ENCODE data around the gene SEM1.
"Not testable (repeated sequence)": the region's sequence is repeated elsewhere in the genome, so short reads cannot be mapped to it uniquely, and the experiment has no call there.

SEM1 gene

DNA sequence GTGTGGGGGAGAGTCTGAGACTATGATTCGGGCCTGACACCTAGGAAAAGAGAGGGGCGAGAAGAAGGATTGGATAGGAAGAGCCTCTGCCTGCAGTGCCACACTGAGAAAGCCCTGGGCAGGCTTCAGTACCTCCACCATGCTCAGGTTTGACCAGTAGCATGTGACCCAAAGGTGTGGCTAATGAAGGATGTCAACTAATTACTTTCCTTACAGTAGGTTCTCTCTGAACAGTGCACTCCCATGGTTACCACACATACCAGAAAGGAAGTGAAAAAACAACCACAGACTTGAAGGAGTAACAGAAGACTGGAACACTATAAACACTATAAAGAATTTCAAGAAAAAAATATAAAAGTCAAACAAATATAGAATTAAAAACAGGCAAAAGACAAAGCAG, 46.2 kb downstream of the SEM1 start:
- no peak for DNase-seq (ENCODE audit: low spot score)

GRCh38 chr7:96662151-96662550, 47.5 kb downstream of the SEM1 start:
- DNase-seq (ENCODE audit: low spot score), result not testable (repeated sequence)

DNA sequence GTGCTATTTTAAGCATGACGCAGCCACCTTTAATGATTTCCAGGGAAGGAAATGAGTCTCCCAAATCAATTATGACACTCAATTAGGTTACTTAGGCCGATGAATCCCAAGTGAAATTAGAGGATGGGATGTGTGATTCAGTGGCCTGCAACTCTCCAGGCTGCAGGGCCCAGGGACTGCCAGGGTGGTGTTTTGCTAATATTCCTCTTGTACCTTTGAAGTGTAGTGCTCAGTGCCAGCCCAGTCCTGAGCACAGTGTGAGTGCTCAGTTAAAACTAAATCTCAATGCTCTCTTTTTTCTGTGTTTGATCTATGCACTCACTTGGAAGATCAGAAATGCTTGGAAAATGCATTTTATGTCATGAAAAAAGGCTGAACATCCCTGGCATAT, 51.6 kb downstream of the SEM1 start:
- no peak for DNase-seq (ENCODE audit: low spot score)

DNA sequence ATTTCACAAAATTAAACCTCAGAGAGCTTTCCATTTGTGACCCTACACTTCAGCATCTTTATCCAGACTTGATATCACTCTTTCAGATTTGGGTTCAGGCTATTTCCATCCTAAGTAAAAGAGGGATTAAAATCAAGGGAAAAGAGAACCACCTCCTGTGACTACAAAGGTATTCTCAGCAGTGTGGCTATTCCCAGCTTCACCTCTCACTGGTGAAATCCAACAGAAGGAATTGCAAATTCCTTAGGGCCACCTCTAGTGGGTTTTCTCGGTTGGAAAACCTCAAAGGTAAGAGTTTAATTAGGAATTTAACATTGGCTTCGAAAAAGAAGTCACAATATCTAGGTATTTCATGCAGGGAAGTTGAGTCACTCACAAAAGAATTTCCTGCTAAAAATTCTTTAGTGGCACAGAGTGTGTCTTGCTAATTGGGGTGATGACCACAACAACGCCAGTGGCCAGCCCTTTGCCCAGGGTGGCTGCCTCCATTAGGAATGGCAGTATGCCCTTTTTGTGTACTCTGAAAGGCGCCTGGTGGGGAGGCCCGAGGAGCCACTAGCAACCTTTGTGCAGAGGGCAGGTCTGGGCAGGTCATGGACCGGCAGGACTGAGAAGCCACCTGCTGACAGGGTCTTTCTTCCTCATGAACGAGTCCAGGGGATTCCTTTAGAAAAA, 52.2 kb downstream of the SEM1 start:
- DNase-seq (ENCODE audit: low spot score), result no peak

GRCh38 chr7:96655956-96656355, 53.7 kb downstream of the SEM1 start:
- no peak for DNase-seq (ENCODE audit: low spot score)

GRCh38 chr7:96654630-96655188, 54.9 kb downstream of the SEM1 start:
- DNase-seq (ENCODE audit: low spot score), result no peak

- DNase-seq (ENCODE audit: low spot score), result peak; percentile 78
Measured at GRCh38 chr7:96649981-96650380, 59.7 kb downstream of the SEM1 start.

DNA sequence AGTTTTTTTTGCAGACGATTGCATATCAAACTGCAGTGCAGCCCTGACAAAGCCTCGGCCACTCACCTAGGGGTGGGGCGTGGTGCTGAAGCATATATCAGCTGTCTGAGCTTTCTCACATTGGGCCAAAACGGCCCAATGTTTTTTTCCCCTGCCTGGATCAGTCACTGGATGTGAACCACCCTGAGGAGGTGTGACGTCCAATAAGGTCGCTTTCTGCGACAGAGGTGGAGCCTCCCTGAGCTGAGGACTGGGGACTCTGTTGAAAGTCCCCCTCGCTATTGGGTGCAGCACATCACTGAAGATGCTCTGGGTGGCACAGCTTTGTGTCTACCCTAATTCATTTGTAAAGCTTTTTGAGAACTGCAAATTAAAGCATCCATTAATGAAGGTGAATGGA, 60.9 kb downstream of the SEM1 start:
- no peak for DNase-seq (ENCODE audit: low spot score)

DNA sequence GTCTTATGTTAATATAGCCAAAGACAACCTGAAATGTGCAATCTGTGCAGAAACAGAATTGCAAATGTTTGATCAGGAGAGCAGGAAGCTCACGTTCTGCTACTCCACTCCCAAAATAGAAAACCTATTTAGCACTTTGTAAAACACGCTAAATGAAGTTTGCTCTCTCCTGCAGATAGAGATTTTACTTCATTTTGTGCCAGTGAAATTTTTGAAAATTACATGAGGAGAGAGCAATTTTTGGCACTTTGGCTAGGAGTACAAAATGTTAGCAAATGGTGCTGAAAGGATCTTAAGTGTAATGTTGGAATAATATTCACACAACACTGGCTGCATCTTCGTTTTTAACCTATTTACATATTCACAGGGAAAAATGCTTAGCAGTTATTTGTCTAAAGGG, 61.9 kb downstream of the SEM1 start:
- no peak for DNase-seq (ENCODE audit: low spot score)

- no peak for DNase-seq (ENCODE audit: low spot score)
Measured at GRCh38 chr7:96645084-96645483, 64.6 kb downstream of the SEM1 start.

DNA sequence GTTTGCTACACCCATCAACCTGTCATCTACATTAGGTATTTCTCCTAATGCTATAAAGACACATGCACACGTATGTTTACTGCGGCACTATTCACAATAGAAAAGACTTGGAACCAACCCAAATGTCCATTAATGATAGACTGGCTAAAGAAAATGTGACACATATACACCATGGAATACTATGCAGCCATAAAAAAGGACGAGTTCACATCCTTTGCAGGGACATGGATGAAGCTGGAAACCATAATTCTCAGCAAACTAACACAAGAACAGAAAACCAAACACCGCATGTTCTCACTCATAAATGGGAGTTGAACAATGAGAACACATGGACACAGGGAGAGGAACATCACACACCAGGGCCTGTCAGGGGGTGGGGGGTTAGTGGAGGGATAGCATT, 66.2 kb downstream of the SEM1 start:
- not testable (repeated sequence) for DNase-seq (ENCODE audit: low spot score)

DNA sequence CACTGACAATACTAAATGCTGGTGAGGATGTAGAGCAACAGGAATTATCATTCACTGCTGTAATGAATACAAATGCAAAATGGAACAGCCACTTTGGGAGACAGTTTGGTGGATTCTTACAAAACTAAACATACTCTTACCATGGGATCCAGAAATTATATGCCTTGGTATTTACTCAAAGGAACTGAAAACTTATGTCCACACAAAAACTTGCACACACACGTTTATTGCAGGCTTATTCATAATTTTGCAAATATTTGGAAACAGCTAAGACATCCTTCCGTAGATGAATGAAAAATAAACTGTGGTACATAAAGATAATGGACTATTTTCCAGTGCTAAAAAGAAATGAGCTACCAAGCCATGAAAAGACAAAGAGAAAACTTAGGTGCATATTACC, 69.6 kb downstream of the SEM1 start:
- no peak for DNase-seq (ENCODE audit: low spot score)

Data from COLO829 (cell line).